BLaER1 (cell line): ENCODE measurements around the gene TMEM165.

ENCODE experiments used
- H3K27ac ChIP-seq: shearing (Covaris generic); formaldehyde crosslinking; 2 replicates; pipeline ENCODE4 v1.8.1; 2022
- H3K27me3 ChIP-seq: shearing (Covaris generic); formaldehyde crosslinking; 2 replicates; pipeline ENCODE4 v1.8.1; 2022
- H3K36me3 ChIP-seq: shearing (Covaris generic); formaldehyde crosslinking; 2 replicates; pipeline ENCODE4 v1.8.1; 2022
- H3K4me1 ChIP-seq: shearing (Covaris generic); formaldehyde crosslinking; 2 replicates; pipeline ENCODE4 v1.8.1; 2022
- H3K4me2 ChIP-seq: shearing (Covaris generic); formaldehyde crosslinking; 2 replicates; pipeline ENCODE4 v1.8.1; 2022
- H3K4me3 ChIP-seq: shearing (Covaris generic); formaldehyde crosslinking; 2 replicates; pipeline ENCODE4 v1.8.1; 2022
- H3K9ac ChIP-seq: shearing (Covaris generic); formaldehyde crosslinking; 2 replicates; pipeline ENCODE4 v1.8.1; 2022
- H3K9me3 ChIP-seq: shearing (Covaris generic); formaldehyde crosslinking; 2 replicates; pipeline ENCODE4 v1.8.1; 2022
- H4K20me1 ChIP-seq: shearing (Covaris generic); formaldehyde crosslinking; 2 replicates; pipeline ENCODE4 v1.8.1; 2022
- Cebpa-rat ChIP-seq: shearing (Covaris generic); IDR thresholded peaks from 2 replicates; pipeline ENCODE4 v1.8.1; 2022

Gene TMEM165

DNA sequence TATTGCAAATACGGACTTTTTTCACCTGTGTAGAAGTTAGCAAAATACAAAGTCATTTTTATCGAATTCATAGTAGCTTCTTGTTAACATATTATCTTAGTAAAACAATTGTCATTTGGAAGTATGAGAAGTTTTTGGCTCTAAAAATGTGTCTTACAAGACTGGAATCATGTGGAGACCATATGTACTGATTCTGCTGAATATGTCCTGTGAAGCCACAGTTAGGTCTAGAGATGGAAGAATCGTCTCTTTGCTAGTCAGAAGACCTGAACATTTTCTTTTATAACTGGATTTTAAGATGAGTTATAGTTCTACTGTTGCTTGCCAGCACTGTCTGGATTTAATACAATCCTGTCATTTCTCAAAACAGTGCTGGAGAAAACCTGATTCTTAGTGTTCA lies 29.0 kb downstream of the TMEM165 start:
- Histone ChIP-seq H3K4me2 (no peak overlapping the region), H3K9ac (no peak overlapping the region), H4K20me1 (peaks cover 60% of the 10 kb centered on the region), H3K4me1 (no peaks in the 10 kb centered on the region), H3K36me3 (peaks cover 99% of the 10 kb centered on the region), H3K4me3 (no peak overlapping the region), H3K9me3 (no peaks in the 10 kb centered on the region), H3K27me3 (no peaks in the 10 kb centered on the region), H3K27ac (no peak overlapping the region)
- no peak for TF ChIP-seq Cebpa-rat

DNA sequence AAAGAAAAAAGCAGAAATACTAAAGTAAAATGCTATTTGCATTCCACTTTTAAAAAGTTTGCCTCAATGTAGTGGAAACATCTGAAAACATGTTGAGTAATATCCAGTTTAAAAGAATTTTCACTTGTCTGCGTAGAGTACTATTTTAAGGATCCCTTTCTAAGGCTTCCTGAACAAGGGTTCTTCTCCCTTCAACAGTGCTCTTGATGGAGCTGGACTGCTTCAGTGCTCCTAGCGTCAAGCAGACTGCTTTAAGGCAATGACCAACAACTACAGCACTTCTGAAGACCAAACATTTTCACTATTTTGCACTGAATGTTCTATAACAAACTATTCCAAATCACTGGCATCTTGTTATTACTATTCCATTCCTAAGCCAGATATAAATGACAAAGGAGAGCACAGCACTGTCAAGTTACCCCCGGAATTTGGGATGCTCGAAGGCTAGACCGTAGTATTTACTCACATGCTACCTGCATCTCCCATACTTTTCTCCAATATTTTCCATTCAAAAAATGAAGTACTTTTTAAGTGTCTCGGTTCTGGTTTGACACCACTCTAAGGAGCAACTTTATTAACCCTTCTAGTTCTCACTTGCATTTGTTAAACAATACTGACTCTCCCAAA lies 36.1 kb downstream of the TMEM165 start:
- H4K20me1 ChIP-seq = peaks cover 32% of the 10 kb centered on the region; the same call in 1 of the 2 replicates
- H3K4me2 ChIP-seq = no peak overlapping the region
- no peak overlapping the region for H3K9ac ChIP-seq
- peaks cover 10% of the 10 kb centered on the region; the same call in 1 of the 2 replicates for H3K4me1 ChIP-seq
- no peak overlapping the region for H3K27ac ChIP-seq
- TF ChIP-seq Cebpa-rat = no peak
- no peaks in the 10 kb centered on the region for H3K27me3 ChIP-seq
- H3K36me3 ChIP-seq = peaks cover 98% of the 10 kb centered on the region
- H3K9me3 ChIP-seq = no peaks in the 10 kb centered on the region
- no peak overlapping the region for H3K4me3 ChIP-seq

DNA sequence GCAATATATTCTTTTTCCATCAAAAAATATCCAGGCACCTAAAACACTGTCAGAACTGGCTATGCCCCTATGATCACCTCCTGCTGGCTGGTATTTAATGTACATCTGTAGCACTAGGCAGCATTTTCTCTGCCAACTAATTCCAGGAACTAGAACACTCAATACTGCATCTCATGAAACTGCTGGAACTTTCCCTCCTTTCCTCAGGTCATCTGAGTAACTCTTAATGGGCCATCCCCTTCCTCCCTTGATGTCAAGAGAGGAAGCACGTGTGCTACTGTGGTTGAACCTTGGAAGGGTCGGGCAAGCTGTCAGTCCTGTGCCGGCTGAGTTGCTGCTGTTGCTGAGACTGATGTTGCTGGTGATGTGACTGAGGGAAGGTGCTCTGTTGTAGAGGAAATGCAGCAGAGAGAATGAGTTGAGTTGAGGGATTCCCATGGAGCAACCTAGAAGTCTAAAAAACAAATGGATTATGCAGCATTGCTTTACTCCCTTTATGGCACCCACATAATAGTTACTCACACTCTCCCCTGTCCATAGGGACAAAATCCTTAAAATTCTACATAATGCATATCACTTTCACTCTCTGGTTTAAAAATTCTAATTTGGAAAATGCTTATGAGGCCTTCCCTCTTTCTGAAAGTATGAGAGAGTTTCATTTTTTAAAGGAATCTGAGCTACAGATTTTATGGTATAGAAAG lies 39.5 kb downstream of the TMEM165 start:
- Histone ChIP-seq H4K20me1 (peaks cover 25% of the 10 kb centered on the region; the same call in 1 of the 2 replicates), H3K36me3 (peaks cover 92% of the 10 kb centered on the region), H3K4me3 (no peak overlapping the region), H3K9me3 (no peaks in the 10 kb centered on the region), H3K27me3 (no peaks in the 10 kb centered on the region), H3K9ac (no peak overlapping the region), H3K4me2 (0 out of 2 replicates have a peak overlapping the region, but pooled peaks have one; percentile 9), H3K27ac (no peak overlapping the region), H3K4me1 (peaks cover 10% of the 10 kb centered on the region; the same call in 1 of the 2 replicates)
- no peak for TF ChIP-seq Cebpa-rat

DNA sequence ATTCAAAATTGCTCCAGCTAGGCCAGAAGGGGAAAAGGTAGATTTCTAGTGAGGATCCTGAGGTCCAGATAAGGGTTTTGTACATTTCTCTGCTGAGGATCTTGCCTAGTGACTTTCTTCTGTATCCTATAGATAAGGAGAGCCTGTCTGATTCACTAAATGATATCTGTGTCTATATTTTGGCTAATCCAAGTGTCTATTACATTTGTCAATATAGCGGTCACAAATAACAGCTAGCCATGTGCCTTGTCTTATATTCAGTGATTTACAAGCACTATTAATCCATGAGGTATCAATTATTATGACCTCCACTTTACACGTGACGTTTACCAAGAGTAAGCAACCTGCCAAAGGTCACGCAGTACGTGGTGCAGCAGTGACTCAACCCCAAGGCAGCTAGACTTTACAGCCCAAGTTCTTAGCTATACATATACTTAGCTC lies 41.6 kb downstream of the TMEM165 start:
- peaks cover 88% of the 10 kb centered on the region for H3K36me3 ChIP-seq
- no peak for TF ChIP-seq Cebpa-rat

DNA sequence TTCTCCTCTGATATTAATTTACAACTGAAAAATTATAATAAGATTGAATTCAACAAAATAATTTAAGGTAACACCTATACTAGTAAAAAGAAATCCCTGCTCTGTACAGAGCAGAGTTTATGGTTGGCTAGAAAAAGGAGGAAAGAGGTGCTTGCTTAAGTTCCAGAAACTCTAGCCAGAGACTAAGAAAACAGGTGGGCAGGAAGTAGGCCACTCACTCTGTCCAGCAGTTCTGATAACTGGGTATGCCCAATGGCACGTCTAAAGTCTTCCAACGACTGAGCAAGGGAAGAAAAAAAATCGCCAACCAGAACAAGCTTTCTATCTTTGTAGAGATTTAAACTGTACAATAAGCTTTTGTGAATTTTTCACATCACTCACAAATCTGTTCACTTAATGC lies 42.1 kb downstream of the TMEM165 start:
- Histone ChIP-seq H3K4me1 (peaks cover 10% of the 10 kb centered on the region; the same call in 1 of the 2 replicates), H3K9ac (no peak overlapping the region), H3K36me3 (peaks cover 88% of the 10 kb centered on the region), H3K4me3 (no peak overlapping the region), H4K20me1 (peaks cover 20% of the 10 kb centered on the region; the same call in 1 of the 2 replicates), H3K9me3 (no peaks in the 10 kb centered on the region), H3K27me3 (no peaks in the 10 kb centered on the region), H3K27ac (no peak overlapping the region), H3K4me2 (no peak overlapping the region)
- TF ChIP-seq Cebpa-rat = no peak

More for the DNA sequence above, 41.6 kb downstream of the TMEM165 start:
- Histone ChIP-seq H3K4me1 (peaks cover 10% of the 10 kb centered on the region; the same call in 1 of the 2 replicates), H3K27me3 (no peaks in the 10 kb centered on the region), H3K9me3 (no peaks in the 10 kb centered on the region), H3K4me2 (no peak overlapping the region), H3K4me3 (no peak overlapping the region), H3K27ac (no peak overlapping the region), H4K20me1 (peaks cover 25% of the 10 kb centered on the region; the same call in 1 of the 2 replicates), H3K9ac (no peak overlapping the region)

DNA sequence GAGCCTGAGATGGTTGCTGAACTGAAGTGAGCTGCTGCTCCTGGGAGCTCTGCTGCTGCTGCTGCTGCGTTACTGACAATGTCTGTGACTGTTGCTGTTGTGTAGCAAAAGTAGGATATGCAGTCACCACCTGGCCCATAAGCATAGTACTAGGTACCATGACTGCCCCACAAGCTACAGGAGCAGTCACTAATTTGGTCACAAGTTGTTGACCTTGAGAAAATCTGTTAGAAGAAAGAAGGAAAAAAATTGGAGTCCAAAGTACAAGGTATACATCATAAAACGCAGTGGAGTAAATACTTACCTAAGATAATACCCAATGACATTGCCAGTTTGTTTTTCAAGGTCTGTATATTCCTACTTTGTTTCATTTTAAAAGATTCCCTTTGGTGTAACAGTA lies 42.6 kb downstream of the TMEM165 start:
- Histone ChIP-seq H3K36me3 (peaks cover 88% of the 10 kb centered on the region), H3K27me3 (no peaks in the 10 kb centered on the region), H3K27ac (no peak overlapping the region), H3K4me2 (no peak overlapping the region), H3K9me3 (no peaks in the 10 kb centered on the region), H3K9ac (no peak overlapping the region), H3K4me1 (peaks cover 10% of the 10 kb centered on the region; the same call in 1 of the 2 replicates), H3K4me3 (no peak overlapping the region), H4K20me1 (peaks cover 15% of the 10 kb centered on the region; the same call in 1 of the 2 replicates)
- TF ChIP-seq Cebpa-rat = no peak

DNA sequence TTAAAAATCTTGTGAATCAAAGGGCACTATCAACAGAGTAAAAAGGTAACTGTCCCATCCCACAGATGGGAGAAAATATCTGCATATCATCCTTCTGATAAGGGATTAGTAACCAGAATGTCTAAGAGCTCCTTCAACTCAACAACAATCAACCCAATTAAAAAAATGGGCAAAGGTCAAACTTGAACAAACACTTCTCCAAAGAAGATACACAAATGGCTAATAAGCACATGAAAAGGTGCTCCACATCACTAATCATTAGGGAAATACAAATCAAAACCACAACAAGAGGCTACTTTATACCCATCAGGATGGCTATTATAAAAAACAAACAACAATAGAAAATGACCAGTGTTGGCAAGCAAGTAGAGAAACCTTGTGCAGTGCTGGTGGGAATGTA lies 43.3 kb downstream of the TMEM165 start:
- Histone ChIP-seq H3K27me3 (no peaks in the 10 kb centered on the region), H3K4me2 (no peak overlapping the region), H3K9ac (no peak overlapping the region), H4K20me1 (peaks cover 15% of the 10 kb centered on the region; the same call in 1 of the 2 replicates), H3K4me3 (no peak overlapping the region), H3K9me3 (no peaks in the 10 kb centered on the region), H3K36me3 (peaks cover 85% of the 10 kb centered on the region), H3K4me1 (peaks cover 10% of the 10 kb centered on the region; the same call in 1 of the 2 replicates), H3K27ac (no peak overlapping the region)
- no peak for TF ChIP-seq Cebpa-rat

DNA sequence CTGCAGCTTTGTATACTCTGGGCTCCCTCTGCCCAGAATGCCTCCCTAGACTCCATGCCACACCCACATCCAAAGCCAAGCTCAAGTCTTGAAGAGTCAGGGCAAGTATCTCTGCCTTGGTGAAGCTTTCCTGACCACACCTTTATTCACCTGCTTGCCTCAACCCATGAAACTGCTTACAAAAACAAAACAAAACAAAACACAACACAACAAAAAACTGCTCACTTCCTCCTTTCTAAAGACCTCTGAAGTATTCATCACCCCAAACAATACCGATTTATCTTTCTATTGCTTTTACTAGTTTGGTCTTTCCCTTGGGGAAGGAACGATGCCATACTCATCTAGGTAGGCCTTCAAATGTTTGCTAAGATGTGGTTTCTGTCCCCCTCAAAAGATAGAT lies 45.0 kb downstream of the TMEM165 start:
- no peak for TF ChIP-seq Cebpa-rat
- peaks cover under 1% of the 10 kb centered on the region; the same call in 1 of the 2 replicates for H4K20me1 ChIP-seq
- H3K4me2 ChIP-seq = no peak overlapping the region
- H3K36me3 ChIP-seq = peaks cover 80% of the 10 kb centered on the region
- no peak overlapping the region for H3K9ac ChIP-seq
- no peaks in the 10 kb centered on the region for H3K4me1 ChIP-seq
- no peaks in the 10 kb centered on the region for H3K27me3 ChIP-seq
- H3K27ac ChIP-seq = no peak overlapping the region
- no peaks in the 10 kb centered on the region for H3K9me3 ChIP-seq
- no peak overlapping the region for H3K4me3 ChIP-seq

DNA sequence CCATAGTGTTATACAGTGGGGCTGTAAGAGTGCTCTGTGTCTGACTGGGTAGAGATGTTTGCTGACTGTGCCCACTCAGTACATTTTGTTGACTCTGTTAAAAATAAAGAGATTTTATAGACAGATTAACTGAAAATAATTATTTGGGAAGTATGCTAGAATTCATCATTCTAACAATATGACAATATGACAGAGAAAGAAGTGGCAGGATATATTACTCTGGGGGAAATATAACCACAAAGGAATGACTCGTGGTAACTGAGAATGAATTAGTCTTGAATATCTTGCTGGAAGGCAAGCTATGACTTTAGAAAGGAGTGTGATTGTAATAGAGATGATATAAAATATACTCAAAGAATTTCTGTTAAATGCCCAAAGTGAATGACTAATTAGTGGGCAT lies 46.8 kb downstream of the TMEM165 start:
- H4K20me1 ChIP-seq = no peaks in the 10 kb centered on the region
- no peak for TF ChIP-seq Cebpa-rat
- no peak overlapping the region for H3K27ac ChIP-seq
- H3K4me3 ChIP-seq = no peak overlapping the region
- H3K9me3 ChIP-seq = no peaks in the 10 kb centered on the region
- no peaks in the 10 kb centered on the region for H3K4me1 ChIP-seq
- no peak overlapping the region for H3K9ac ChIP-seq
- H3K4me2 ChIP-seq = no peak overlapping the region
- peaks cover 70% of the 10 kb centered on the region for H3K36me3 ChIP-seq
- no peaks in the 10 kb centered on the region for H3K27me3 ChIP-seq

DNA sequence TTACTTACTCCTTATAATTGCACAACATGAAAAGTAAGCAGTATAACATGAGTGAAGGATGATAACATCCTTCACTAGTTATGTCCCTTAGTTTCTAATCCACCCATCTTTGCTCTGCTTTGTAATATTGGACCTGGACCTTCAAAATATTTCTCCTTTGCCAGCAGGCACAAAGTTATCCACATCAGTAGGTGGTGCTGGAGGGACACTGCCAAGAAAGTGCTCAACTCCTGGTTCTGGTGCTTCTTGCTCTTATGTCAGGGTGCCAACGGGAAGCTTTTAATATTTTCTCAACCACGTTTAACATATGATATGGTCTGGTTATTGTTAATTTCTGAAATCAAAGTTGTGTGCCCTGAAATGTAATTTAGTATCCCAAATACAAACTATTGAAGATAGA lies 49.1 kb downstream of the TMEM165 start:
- H3K4me3 ChIP-seq = no peak overlapping the region
- H4K20me1 ChIP-seq = no peaks in the 10 kb centered on the region
- no peak overlapping the region for H3K9ac ChIP-seq
- H3K9me3 ChIP-seq = no peaks in the 10 kb centered on the region
- TF ChIP-seq Cebpa-rat = no peak
- no peaks in the 10 kb centered on the region for H3K27me3 ChIP-seq
- H3K36me3 ChIP-seq = peaks cover 68% of the 10 kb centered on the region
- no peak overlapping the region for H3K27ac ChIP-seq
- H3K4me1 ChIP-seq = no peaks in the 10 kb centered on the region
- no peak overlapping the region for H3K4me2 ChIP-seq
